HEK293 (cell line): Measurements from ENCODE around the gene ACVR1.

Source experiments
- CTCF ChIA-PET: fragments of 350-600 bp; formaldehyde crosslinking; extraction: SDS; loops from one replicate; lab custom pipeline; 2021; ENCODE audit warnings: antibody characterized with exemption; lab: Yijun Ruan, JAX
- POLR2A ChIA-PET: fragments of 300-600 bp; formaldehyde crosslinking; extraction: SDS; loops from one replicate; lab custom pipeline; 2020; ENCODE audit warnings: antibody characterized with exemption, inconsistent platforms; lab: Yijun Ruan, JAX
- H3K27ac ChIP-seq: fragments of 200-500 bp; sonication (Bioruptor generic); 2 replicates; pipeline ENCODE4 v1.5.1; 2014; ENCODE audit warnings: low read depth, low read length, control low read depth, inconsistent platforms; ENCODE audit errors: extremely low read depth
- H3K36me3 ChIP-seq, 2 experiments: fragments of 200-500 bp in 1 of 2; sonication (Bioruptor generic) in 1 of 2; 1 replicate in 1 of 2; 2 replicates in 1 of 2; pipeline ENCODE4 v1.5.1; 2014 to 2017; ENCODE audit warnings: inconsistent platforms in 2 of 2, low read length in 2 of 2; ENCODE audit not compliant: control insufficient read depth in 2 of 2, insufficient read depth in 1 of 2
- H3K4me1 ChIP-seq: fragments of 200-500 bp; sonication (Bioruptor generic); 2 replicates; pipeline ENCODE4 v1.5.1; 2014; ENCODE audit warnings: mild to moderate bottlenecking, low read length, inconsistent platforms; ENCODE audit not compliant: control insufficient read depth, insufficient read depth
- H3K4me3 ChIP-seq: 2 replicates; pipeline ENCODE4 v1.5.1; 2011; ENCODE audit warnings: low read depth, mild to moderate bottlenecking, control low read depth, low read length, moderate library complexity
- H3K9me3 ChIP-seq: fragments of 200-500 bp; sonication (Bioruptor generic); 2 replicates; pipeline ENCODE4 v1.5.1; 2014; ENCODE audit warnings: low read depth, low read length, inconsistent platforms; ENCODE audit not compliant: control insufficient read depth, insufficient read depth
- GFI1B ChIP-seq: fragments of 450-650 bp; formaldehyde crosslinking; IDR thresholded peaks from 2 replicates; pipeline ENCODE4 v1.5.1; 2016; ENCODE audit warnings: missing biosample characterization, missing genetic modification characterization
- GLIS1 ChIP-seq: fragments of 450-650 bp; formaldehyde crosslinking; IDR thresholded peaks from 2 replicates; pipeline ENCODE4 v1.5.1; 2016; ENCODE audit warnings: missing biosample characterization, missing genetic modification characterization
- KLF9 ChIP-seq: fragments of 450-650 bp; formaldehyde crosslinking; IDR thresholded peaks from 2 replicates; pipeline ENCODE4 v1.5.1; 2016; ENCODE audit warnings: missing biosample characterization, missing genetic modification characterization, low read depth
- MEIS1 ChIP-seq: sonication (generic); formaldehyde crosslinking; IDR thresholded peaks from 2 replicates; pipeline ENCODE4 v1.8.1; 2022; ENCODE audit warnings: missing genetic modification reagents, mild to moderate bottlenecking, borderline replicate concordance
- SCRT1 ChIP-seq: fragments of 450-650 bp; formaldehyde crosslinking; IDR thresholded peaks from 2 replicates; pipeline ENCODE4 v1.5.1; 2016; ENCODE audit warnings: missing biosample characterization, missing genetic modification characterization, borderline replicate concordance
- WT1 ChIP-seq: fragments of 450-650 bp; formaldehyde crosslinking; IDR thresholded peaks from 2 replicates; pipeline ENCODE4 v1.5.1; 2016; ENCODE audit warnings: missing biosample characterization, missing genetic modification characterization
- ZBTB17 ChIP-seq: fragments of 450-650 bp; formaldehyde crosslinking; IDR thresholded peaks from 2 replicates; pipeline ENCODE4 v1.5.1; 2016; ENCODE audit warnings: missing biosample characterization, missing genetic modification characterization
- ZFP3 ChIP-seq: fragments of 450-650 bp; formaldehyde crosslinking; IDR thresholded peaks from 2 replicates; pipeline ENCODE4 v1.5.1; 2016; ENCODE audit warnings: low read depth, missing biosample characterization, missing genetic modification characterization
- ZIC2 ChIP-seq: fragments of 450-650 bp; formaldehyde crosslinking; IDR thresholded peaks from 2 replicates; pipeline ENCODE4 v1.5.1; 2016; ENCODE audit warnings: missing biosample characterization, missing genetic modification characterization
- ZNF114 ChIP-seq: fragments of 450-650 bp; formaldehyde crosslinking; IDR thresholded peaks from 2 replicates; pipeline ENCODE4 v1.5.0; 2017; ENCODE audit warnings: missing biosample characterization, missing genetic modification characterization
- ZNF121 ChIP-seq: fragments of 450-650 bp; formaldehyde crosslinking; IDR thresholded peaks from 2 replicates; pipeline ENCODE4 v1.5.1; 2016; ENCODE audit warnings: missing biosample characterization, missing genetic modification characterization
- ZNF18 ChIP-seq: fragments of 450-650 bp; formaldehyde crosslinking; IDR thresholded peaks from 2 replicates; pipeline ENCODE4 v1.5.1; 2016; ENCODE audit warnings: missing biosample characterization, missing genetic modification characterization
- ZNF274 ChIP-seq, 2 experiments: fragments of 200-500 bp in 1 of 2; fragments of 450-650 bp in 1 of 2; sonication (Bioruptor generic) in 1 of 2; formaldehyde crosslinking in 1 of 2; IDR thresholded peaks; 2 replicates each; pipeline versions ENCODE4 v1.5.1 to v1.6.1; 2014 to 2016; ENCODE audit warnings: borderline replicate concordance in 1 of 2, inconsistent platforms in 1 of 2, low read length in 1 of 2, missing biosample characterization in 1 of 2, missing genetic modification characterization in 1 of 2
- ZNF366 ChIP-seq: fragments of 450-650 bp; formaldehyde crosslinking; conservative IDR thresholded peaks from 2 replicates; pipeline ENCODE4 v1.5.1; 2016; ENCODE audit warnings: missing biosample characterization, missing genetic modification characterization
- ZNF391 ChIP-seq: fragments of 450-650 bp; formaldehyde crosslinking; IDR thresholded peaks from 2 replicates; pipeline ENCODE4 v1.5.1; 2016; ENCODE audit warnings: low read depth, missing biosample characterization, missing genetic modification characterization, borderline replicate concordance
- ZNF416 ChIP-seq: fragments of 450-650 bp; formaldehyde crosslinking; IDR thresholded peaks from 2 replicates; pipeline ENCODE4 v1.5.1; 2016; ENCODE audit warnings: missing biosample characterization, missing genetic modification characterization
- ZNF514 ChIP-seq: fragments of 450-650 bp; formaldehyde crosslinking; IDR thresholded peaks from 2 replicates; pipeline ENCODE4 v1.5.1; 2016; ENCODE audit warnings: missing biosample characterization, missing genetic modification characterization
- ZNF544 ChIP-seq: fragments of 450-650 bp; formaldehyde crosslinking; IDR thresholded peaks from 2 replicates; pipeline ENCODE4 v1.5.0; 2017; ENCODE audit warnings: missing biosample characterization, missing genetic modification characterization
- ZNF626 ChIP-seq: fragments of 450-650 bp; sonication (Bioruptor Pico); formaldehyde crosslinking; IDR thresholded peaks from 2 replicates; pipeline ENCODE4 v1.5.1; 2018; ENCODE audit warnings: missing biosample characterization, missing genetic modification characterization, inconsistent platforms
- ZNF701 ChIP-seq: fragments of 450-650 bp; formaldehyde crosslinking; IDR thresholded peaks from 2 replicates; pipeline ENCODE4 v1.5.1; 2016; ENCODE audit warnings: missing biosample characterization, missing genetic modification characterization
- ZNF76 ChIP-seq: fragments of 450-650 bp; formaldehyde crosslinking; IDR thresholded peaks from 2 replicates; pipeline ENCODE4; 2016; ENCODE audit warnings: low read depth, missing biosample characterization, missing genetic modification characterization, borderline replicate concordance
- TF ChIP-seq, protein P1 (sequence below): fragments of 450-650 bp; formaldehyde crosslinking; IDR thresholded peaks from 2 replicates; pipeline ENCODE4 v1.5.1; 2016; ENCODE audit warnings: missing biosample characterization, missing genetic modification characterization

The ACVR1 gene

DNA sequence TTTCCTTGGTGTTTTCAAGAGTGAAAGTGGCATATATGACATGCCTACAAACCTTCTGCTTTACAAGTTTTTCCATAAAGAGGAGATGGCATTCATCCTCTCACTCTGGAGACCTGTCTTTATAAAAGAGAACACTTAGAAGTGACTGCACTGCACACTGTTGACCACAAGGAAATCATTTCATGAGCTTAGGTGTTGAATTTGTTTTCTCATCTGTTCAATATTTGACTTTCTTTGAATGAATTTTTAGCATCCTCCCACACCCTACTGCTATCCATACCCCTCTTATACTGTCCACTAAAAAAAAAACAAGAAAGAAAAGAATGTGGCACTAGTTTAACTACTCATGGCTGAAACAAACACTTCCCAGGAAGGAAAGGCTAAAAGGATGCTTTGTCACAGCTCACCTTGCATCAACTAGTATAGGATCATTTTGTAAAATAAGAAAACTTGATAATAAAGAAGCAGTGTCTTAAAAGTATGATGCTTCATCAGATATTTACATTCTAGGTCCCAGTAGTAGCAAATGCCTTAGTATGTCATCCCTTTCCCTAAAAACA is 83.0 kb downstream of the ACVR1 start (continued):
- TF ChIP-seq ZNF76 (tag by site-specific recombination) (no peak), ZNF18 (tag by site-specific recombination) (no peak)
- TF ChIP-seq, all 188 proteins: peak for 0

GRCh38 chr2:157792335-157793052 is 83.6 kb downstream of the ACVR1 start:
- POLR2A ChIA-PET: interaction anchor here (1.4 kb wide), 1 partner anchor 84 kb away, joined by 3 read pairs; no protein-coding TSS in a partner anchor
- no peak for TF ChIP-seq GLIS1 (tag by site-specific recombination)
- no peak for TF ChIP-seq ZNF514 (tag by site-specific recombination)
- TF ChIP-seq GFI1B (tag by site-specific recombination): no peak
- TF ChIP-seq ZNF626: no peak
- no peak for TF ChIP-seq ZIC2
- no peak for TF ChIP-seq SCRT1 (tag by site-specific recombination)
- no peak for TF ChIP-seq KLF9
- no peak for TF ChIP-seq ZNF366 (tag by site-specific recombination)
- no peak for TF ChIP-seq ZNF121
- TF ChIP-seq MEIS1 (CRISPR knock-in tag): no peak
- no peak for TF ChIP-seq ZNF544 (tag by site-specific recombination)
- no peak for TF ChIP-seq ZBTB17
- TF ChIP-seq ZNF114 (tag by site-specific recombination): no peak
- no peak for TF ChIP-seq ZFP3 (tag by site-specific recombination)
- TF ChIP-seq ZNF416 (tag by site-specific recombination): no peak
- no peak for TF ChIP-seq WT1
- no peaks in the 10 kb centered on the region for H3K9me3 ChIP-seq
- CTCF ChIA-PET: interaction anchor here (1.0 kb wide), 2 partner anchors 11 to 14 kb away, joined by 4 read pairs; no protein-coding TSS in a partner anchor
- H3K27ac ChIP-seq: no peak overlapping the region
- peaks cover 0 to 3% of the 10 kb centered on the region in 2 experiments; a peak in 1 of 3 replicates for H3K36me3 ChIP-seq
- no peak overlapping the region for H3K4me3 ChIP-seq
- H3K4me1 ChIP-seq: no peaks in the 10 kb centered on the region

- TF ChIP-seq, protein P1, sequence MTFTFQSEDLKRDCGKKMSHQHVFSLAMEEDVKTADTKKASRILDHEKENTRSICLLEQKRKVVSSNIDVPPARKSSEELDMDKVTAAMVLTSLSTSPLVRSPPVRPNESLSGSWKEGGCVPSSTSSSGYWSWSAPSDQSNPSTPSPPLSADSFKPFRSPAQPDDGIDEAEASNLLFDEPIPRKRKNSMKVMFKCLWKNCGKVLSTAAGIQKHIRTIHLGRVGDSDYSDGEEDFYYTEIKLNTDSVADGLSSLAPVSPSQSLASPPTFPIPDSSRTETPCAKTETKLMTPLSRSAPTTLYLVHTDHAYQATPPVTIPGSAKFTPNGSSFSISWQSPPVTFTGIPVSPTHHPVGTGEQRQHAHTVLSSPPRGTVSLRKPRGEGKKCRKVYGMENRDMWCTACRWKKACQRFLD (tag by site-specific recombination): no peak
- TF ChIP-seq ZNF391 (tag by site-specific recombination) (no peak), ZNF701 (tag by site-specific recombination) (no peak), ZNF121 (no peak), ZNF274 (IDR thresholded peaks at IDR 0.05; ENCODE audit: low read length) (no peak), ZNF274 (tag by site-specific recombination; IDR thresholded peaks at IDR 0.05; ENCODE audit: borderline replicate concordance) (no peak), KLF9 (no peak)
- TF ChIP-seq, all 188 proteins: peak for 0
- Histone ChIP-seq H3K27ac (no peak overlapping the region), H3K4me3 (no peak overlapping the region), H3K36me3 (no peaks in the 10 kb centered on the region), H3K9me3 (no peaks in the 10 kb centered on the region), H3K4me1 (peaks cover 3% of the 10 kb centered on the region)
- POLR2A ChIA-PET: no interaction called here
- CTCF ChIA-PET: no interaction called here
These were observed 85.3 kb downstream of the ACVR1 start for GRCh38 chr2:157790780-157791179.
